CD4-positive, alpha-beta T cell (primary cell): ENCODE measurements around the gene SORCS2. TPM values are rescaled to one million over a fixed set of nuclear protein-coding genes. Genes with fewer than 3 reads are reported as not detected.

ENCODE experiments used
- ATAC-seq: fragments of 200-7000 bp; cut with Tn5 transposase; one replicate; pipeline ENCODE4 v1.10.0; 2022; ENCODE audit warnings: mild to moderate bottlenecking; ENCODE audit not compliant: poor library complexity
- CTCF ChIA-PET: fragments of 350-600 bp; sonication (Branson Sonifier 250); formaldehyde crosslinking; loops from one replicate; lab custom pipeline; 2021; ENCODE audit warnings: antibody characterized with exemption, inconsistent platforms; lab: Charles Lee
- POLR2A ChIA-PET: fragments of 350-600 bp; sonication (Branson Sonifier 250); formaldehyde crosslinking; loops from one replicate; lab custom pipeline; 2021; ENCODE audit warnings: antibody characterized with exemption, inconsistent platforms; lab: Charles Lee
- DNase-seq, 14 experiments: peaks; one replicate each; pipeline ENCODE4 v3.0.0-alpha.2; 2013 to 2020; ENCODE audit warnings: mixed read lengths in 2 of 14
- H3K27ac ChIP-seq, 2 donors: one replicate each; pipeline versions ENCODE4 v1.5.1 to v1.7.0; 2013; ENCODE audit warnings: low read length in 2 of 2, low read depth in 1 of 2, mild to moderate bottlenecking in 1 of 2
- H3K27me3 ChIP-seq, 2 experiments: 1 replicate in 1 of 2; 2 replicates in 1 of 2; pipeline versions ENCODE4 v1.6.1 to v1.7.0; 2013; ENCODE audit warnings: low read length in 2 of 2, control low read depth in 1 of 2, mild to moderate bottlenecking in 1 of 2, moderate library complexity in 1 of 2; ENCODE audit not compliant: insufficient read depth in 2 of 2, control insufficient read depth in 1 of 2
- H3K36me3 ChIP-seq: one replicate; pipeline ENCODE4 v1.6.1; 2013; ENCODE audit warnings: low read length, control low read depth; ENCODE audit not compliant: insufficient read depth
- H3K4me1 ChIP-seq: one replicate; pipeline ENCODE4 v1.6.1; 2013; ENCODE audit warnings: low read length, control low read depth; ENCODE audit not compliant: insufficient read depth
- H3K4me3 ChIP-seq: one replicate; pipeline ENCODE4 v1.5.1; 2013; ENCODE audit warnings: mild to moderate bottlenecking, low read length, moderate library complexity
- H3K9me3 ChIP-seq, 2 experiments: 1 replicate in 1 of 2; 2 replicates in 1 of 2; pipeline versions ENCODE4 v1.6.1 to v1.7.0; 2013; ENCODE audit warnings: low read length in 2 of 2, mild to moderate bottlenecking in 2 of 2, control low read depth in 1 of 2, moderate library complexity in 1 of 2; ENCODE audit not compliant: control insufficient read depth in 1 of 2, insufficient read depth in 1 of 2
- H3K27ac Mint-ChIP-seq: one replicate; pipeline ENCODE4 v1.8.0; 2020; ENCODE audit warnings: mixed read lengths
- H3K27me3 Mint-ChIP-seq: one replicate; pipeline ENCODE4 v1.8.0; 2021; ENCODE audit warnings: mixed read lengths
- H3K36me3 Mint-ChIP-seq: one replicate; pipeline ENCODE4 v1.8.0; 2021; ENCODE audit warnings: low read depth, mixed read lengths
- H3K4me1 Mint-ChIP-seq: one replicate; pipeline ENCODE4 v1.8.0; 2021; ENCODE audit warnings: low read depth, mixed read lengths
- H3K4me3 Mint-ChIP-seq: one replicate; pipeline ENCODE4 v1.8.0; 2020; ENCODE audit warnings: mild to moderate bottlenecking, mixed read lengths
- H3K9me3 Mint-ChIP-seq: one replicate; pipeline ENCODE4 v1.8.0; 2020; ENCODE audit warnings: mixed read lengths
- CTCF ChIP-seq: fragments of 200-600 bp; IDR thresholded peaks from one replicate; pipeline ENCODE4 v1.8.0; 2022; ENCODE audit warnings: antibody characterized with exemption, mild to moderate bottlenecking
- intact Hi-C, 2 experiments: fragments of 100-400 bp; cut with DNase I in 1 of 2; cut with micrococcal nuclease in 1 of 2; formaldehyde crosslinking; loops; one replicate each; pipeline versions ENCODE4 v1.15.1 to v1.9.0; 2023 to 2025; cut with DNase I, micrococcal nuclease
- total RNA-seq, 174 experiments: library from RNA in 2 of 174; stranded (reverse) in 2 of 174; gene quantifications; one replicate each; pipeline ENCODE4 v1.2.3 and lab custom pipeline; 2021 to 2026

SORCS2 gene
- total RNA-seq, 2 experiments from 2014 or later = not detected

DNA sequence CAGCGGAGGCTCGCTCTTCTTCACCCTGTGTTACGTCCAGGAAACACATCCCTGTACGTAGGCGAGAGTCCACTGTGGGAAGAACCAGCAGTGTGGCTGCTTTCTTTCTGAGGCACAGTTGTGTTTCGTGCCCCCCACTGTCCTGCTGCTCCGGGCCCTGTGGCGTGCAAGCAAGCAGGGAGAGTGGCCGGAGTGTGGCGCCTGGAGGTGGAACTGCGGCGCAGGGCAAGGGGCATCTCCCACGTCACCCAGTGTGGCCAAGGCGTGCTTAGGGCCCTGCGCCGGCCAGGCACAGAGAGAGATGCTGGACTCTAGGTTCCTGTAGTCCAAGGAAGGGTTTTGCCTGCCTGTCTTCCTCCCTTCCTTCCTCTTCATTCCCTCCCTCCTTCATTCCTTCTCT, 255.7 kb downstream of the SORCS2 start:
- H3K4me1 ChIP-seq = no peaks in the 10 kb centered on the region
- POLR2A ChIA-PET = no interaction called here
- no peak overlapping the region for H3K4me3 ChIP-seq
- Mint-ChIP-seq H3K4me3 (no peak overlapping the region), H3K4me1 (no peaks in the 10 kb centered on the region), H3K9me3 (no peaks in the 10 kb centered on the region), H3K27me3 (peaks cover 18% of the 10 kb centered on the region), H3K36me3 (no peaks in the 10 kb centered on the region), H3K27ac (no peak overlapping the region)
- no peak for TF ChIP-seq CTCF
- DNase-seq (no peak), ATAC-seq (no peak)
- peaks cover 2 to 8% of the 10 kb centered on the region in 2 experiments for H3K27me3 ChIP-seq
- no peaks in the 10 kb centered on the region for H3K36me3 ChIP-seq
- peaks cover 0 to 18% of the 10 kb centered on the region in 2 experiments for H3K9me3 ChIP-seq
- H3K27ac ChIP-seq = no peak overlapping the region
- intact Hi-C loops = no loop called here
- CTCF ChIA-PET = no interaction called here

- TF ChIP-seq CTCF = no peak
- H3K4me3 ChIP-seq = no peak overlapping the region
- Mint-ChIP-seq H3K4me3 (no peak overlapping the region), H3K36me3 (no peaks in the 10 kb centered on the region), H3K9me3 (no peaks in the 10 kb centered on the region), H3K27me3 (no peaks in the 10 kb centered on the region), H3K4me1 (no peaks in the 10 kb centered on the region), H3K27ac (no peak overlapping the region)
- no peaks in the 10 kb centered on the region for H3K36me3 ChIP-seq
- H3K27me3 ChIP-seq = peaks cover 0 to 4% of the 10 kb centered on the region in 2 experiments
- no peaks in the 10 kb centered on the region for H3K4me1 ChIP-seq
- peaks cover 0 to 18% of the 10 kb centered on the region in 2 experiments for H3K9me3 ChIP-seq
- POLR2A ChIA-PET = no interaction called here
- ATAC-seq (no peak), DNase-seq (no peak)
- intact Hi-C loops = no loop called here
- H3K27ac ChIP-seq = no peak overlapping the region
- CTCF ChIA-PET = no interaction called here
Observed at GRCh38 chr4:7450775-7451433, 258.6 kb downstream of the SORCS2 start.

- Histone ChIP-seq H3K4me3 (no peak overlapping the region), H3K36me3 (no peaks in the 10 kb centered on the region), H3K9me3 (peaks cover 0 to 18% of the 10 kb centered on the region in 2 experiments), H3K4me1 (no peaks in the 10 kb centered on the region), H3K27me3 (peaks cover 0 to 1% of the 10 kb centered on the region in 2 experiments), H3K27ac (no peak overlapping the region)
- ATAC-seq (no peak), DNase-seq (no peak)
- Mint-ChIP-seq H3K4me3 (no peak overlapping the region), H3K9me3 (no peaks in the 10 kb centered on the region), H3K27ac (no peak overlapping the region), H3K4me1 (no peaks in the 10 kb centered on the region), H3K36me3 (no peaks in the 10 kb centered on the region), H3K27me3 (no peaks in the 10 kb centered on the region)
- intact Hi-C loops = no loop called here
- ChIA-PET POLR2A (no interaction called here), CTCF (no interaction called here)
- no peak for TF ChIP-seq CTCF
Observed at GRCh38 chr4:7451434-7451789, 259.1 kb downstream of the SORCS2 start.
